LNCaP clone FGC (cell line): ENCODE measurements around the gene STXBP5.

Source experiments
- DNase-seq: peaks from one replicate; pipeline ENCODE4 v3.0.0-alpha.2; 2011; ENCODE audit warnings: low read depth
- H3K4me3 ChIP-seq: 2 replicates; pipeline ENCODE4 v1.5.1; 2011; ENCODE audit warnings: mild to moderate bottlenecking, low read depth, low read length, control low read depth
- TF ChIP-seq, protein P1 (sequence below): IDR thresholded peaks from 2 replicates; pipeline ENCODE4 v1.5.1; 2012; ENCODE audit warnings: mild to moderate bottlenecking; ENCODE audit not compliant: control insufficient read depth, insufficient read depth; ENCODE audit errors: extremely low read depth

Gene STXBP5

DNA sequence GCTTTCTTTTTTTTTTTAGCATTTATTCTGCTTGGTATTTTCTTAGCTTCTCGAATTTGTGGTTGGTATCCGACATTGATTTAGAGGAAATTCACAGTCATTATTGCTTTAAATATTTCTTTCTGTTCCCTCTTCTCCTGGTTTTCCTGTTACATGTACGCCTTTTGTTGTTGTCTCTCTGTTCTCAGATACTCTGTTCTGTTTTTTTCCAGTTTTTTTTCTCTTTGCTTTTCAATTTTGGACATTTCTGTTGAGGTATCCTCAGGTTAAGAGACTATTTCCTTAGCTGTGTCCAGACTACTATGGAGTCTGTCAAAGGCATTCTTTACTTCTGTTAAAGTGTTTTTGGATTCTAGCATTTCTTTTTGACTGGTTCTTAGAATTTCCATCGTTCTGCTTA lies 17.5 kb downstream of the STXBP5 start:
- TF ChIP-seq, protein P1, sequence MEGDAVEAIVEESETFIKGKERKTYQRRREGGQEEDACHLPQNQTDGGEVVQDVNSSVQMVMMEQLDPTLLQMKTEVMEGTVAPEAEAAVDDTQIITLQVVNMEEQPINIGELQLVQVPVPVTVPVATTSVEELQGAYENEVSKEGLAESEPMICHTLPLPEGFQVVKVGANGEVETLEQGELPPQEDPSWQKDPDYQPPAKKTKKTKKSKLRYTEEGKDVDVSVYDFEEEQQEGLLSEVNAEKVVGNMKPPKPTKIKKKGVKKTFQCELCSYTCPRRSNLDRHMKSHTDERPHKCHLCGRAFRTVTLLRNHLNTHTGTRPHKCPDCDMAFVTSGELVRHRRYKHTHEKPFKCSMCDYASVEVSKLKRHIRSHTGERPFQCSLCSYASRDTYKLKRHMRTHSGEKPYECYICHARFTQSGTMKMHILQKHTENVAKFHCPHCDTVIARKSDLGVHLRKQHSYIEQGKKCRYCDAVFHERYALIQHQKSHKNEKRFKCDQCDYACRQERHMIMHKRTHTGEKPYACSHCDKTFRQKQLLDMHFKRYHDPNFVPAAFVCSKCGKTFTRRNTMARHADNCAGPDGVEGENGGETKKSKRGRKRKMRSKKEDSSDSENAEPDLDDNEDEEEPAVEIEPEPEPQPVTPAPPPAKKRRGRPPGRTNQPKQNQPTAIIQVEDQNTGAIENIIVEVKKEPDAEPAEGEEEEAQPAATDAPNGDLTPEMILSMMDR: no peak
- no peak overlapping the region for H3K4me3 ChIP-seq
- no peak for DNase-seq

DNA sequence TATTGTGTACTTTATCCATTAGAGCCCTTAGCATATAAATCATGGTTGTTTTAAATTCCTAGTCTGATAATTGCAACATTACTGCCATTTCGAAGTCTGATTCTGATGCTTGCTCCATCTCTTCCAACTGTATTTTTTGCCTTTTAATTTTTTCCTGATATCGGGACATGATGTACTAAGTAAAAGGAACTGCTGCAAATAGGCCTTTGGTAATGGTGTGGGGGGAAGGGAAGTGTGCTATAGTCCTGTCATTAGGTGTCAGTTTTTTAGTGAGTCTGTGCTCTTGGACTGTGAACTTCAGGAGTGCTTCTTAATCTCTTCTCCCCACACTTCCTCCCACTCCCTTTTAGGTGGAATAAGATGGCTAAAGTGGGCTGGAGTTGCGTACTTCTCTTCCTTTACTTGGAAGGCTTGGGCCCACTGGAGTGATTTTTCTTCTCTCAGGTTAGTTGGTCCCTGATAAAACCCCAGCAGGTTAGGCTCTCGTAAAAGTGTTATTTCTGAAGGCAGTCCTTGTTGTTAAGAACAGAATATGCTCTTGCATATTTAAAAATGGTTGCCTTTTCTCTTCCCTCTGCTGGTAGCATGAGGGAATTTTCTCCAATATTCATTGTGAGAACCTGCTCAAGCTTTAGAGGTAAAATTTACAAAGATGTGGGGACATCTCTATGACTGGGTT lies 18.1 kb downstream of the STXBP5 start:
- H3K4me3 ChIP-seq: no peak overlapping the region
- no peak for DNase-seq
- TF ChIP-seq, protein P1: peak; percentile 42

DNA sequence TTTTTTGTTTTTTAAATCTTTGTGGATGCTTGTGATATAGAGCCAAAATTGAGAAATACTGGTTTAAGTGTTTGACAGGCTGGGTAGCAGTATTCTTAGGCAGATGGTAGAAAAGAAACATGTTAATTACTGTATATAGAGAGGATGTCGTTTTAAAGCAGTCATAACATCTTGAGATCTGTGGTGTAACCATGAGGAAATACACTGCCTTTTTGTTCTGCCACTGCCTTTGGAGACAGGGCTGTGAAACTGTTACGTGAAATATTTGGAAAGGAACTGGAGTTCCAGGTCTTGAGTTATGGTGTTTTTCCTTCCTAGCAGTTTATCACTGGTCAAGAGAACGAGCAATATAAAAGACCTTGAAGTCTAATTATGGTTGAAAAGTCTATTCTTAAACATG lies 19.5 kb downstream of the STXBP5 start:
- TF ChIP-seq, protein P1: no peak
- no peak overlapping the region for H3K4me3 ChIP-seq
- DNase-seq: no peak

DNA sequence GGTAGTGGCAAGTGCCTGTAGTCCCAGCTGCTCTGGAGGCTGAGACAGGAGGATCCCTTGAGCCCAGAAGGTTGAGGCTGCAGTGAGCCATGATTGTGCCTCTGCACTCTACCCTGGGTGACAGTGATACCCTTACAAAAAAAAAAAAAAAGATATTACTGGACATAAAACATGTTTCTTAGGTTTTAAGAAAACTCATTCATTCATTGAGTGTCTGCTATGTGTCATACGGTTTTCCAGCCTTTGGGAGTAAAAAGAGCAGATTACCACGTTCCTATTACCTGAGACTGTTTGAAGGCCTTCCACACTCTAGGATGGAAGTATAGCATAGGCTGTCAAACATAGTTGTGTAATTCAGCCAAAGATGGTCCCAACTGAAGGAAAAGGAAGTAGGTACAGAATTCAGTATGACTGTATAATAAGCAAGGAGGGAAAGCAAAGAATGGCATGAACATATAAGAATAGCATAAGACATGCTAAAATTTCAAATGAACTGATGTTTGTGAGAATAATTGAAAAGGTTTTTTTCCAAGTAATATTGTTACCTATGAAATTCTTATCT lies 22.0 kb downstream of the STXBP5 start:
- TF ChIP-seq, protein P1: no peak
- DNase-seq: no peak
- H3K4me3 ChIP-seq: no peak overlapping the region

DNA sequence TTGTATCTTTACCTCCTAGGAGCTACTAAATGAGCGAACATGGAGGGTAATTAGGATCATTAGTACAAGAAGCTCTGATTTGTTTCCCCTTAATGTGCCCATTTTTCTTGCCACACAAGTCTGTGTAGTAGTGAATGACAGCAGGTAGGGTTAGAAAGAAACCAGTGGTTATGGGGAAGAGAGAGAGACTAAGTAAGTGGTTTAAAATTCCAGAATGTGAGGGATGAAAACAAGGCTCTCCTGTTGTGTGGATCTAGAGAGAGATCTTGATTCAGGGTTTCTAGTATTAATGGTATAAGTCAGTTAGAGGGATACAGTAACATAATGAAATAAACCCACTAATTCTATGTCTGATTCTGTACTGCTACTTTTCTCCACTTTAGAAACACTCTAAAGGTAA lies 22.7 kb downstream of the STXBP5 start:
- TF ChIP-seq, protein P1: no peak
- no peak overlapping the region for H3K4me3 ChIP-seq

DNA sequence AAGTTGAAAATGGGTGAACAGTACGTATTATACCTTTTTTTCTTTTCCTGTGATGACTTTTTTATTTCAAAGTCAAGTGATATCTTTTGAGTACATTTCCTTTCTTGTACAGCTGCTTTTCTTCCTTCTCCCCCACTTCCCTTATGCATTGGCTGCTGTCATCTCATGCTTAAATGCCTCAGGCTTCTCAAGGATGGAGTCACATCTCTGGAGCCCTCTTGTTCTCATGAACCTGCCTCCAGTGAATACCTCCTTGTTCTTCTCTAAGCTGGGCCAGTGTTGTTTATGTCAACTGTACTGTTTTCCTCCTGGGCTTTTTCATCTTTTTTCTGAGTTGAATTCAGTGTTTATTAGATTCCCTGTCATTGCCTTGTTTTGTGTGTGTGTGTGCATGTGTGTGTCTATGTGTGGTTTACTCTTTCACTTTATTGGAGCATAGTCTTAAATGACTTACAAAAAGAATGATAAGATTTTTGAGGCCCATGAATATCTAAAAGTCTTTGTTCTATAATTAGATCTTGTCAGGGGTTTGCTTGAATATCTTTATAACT lies 23.6 kb downstream of the STXBP5 start:
- DNase-seq: no peak
- TF ChIP-seq, protein P1: no peak
- no peak overlapping the region for H3K4me3 ChIP-seq

More for the DNA sequence above, 22.7 kb downstream of the STXBP5 start:
- DNase-seq: no peak
